HS-27A (cell line): ENCODE measurements around the gene ERICH2.
A peak's percentile ranks its signal among the peaks of the same experiment; 100 is the strongest.
"Not testable (repeated sequence)": the region's sequence is repeated elsewhere in the genome, so short reads cannot be mapped to it uniquely, and the experiment has no call there.

Experiments
- DNase-seq: peaks from one replicate; pipeline ENCODE4 v3.0.0-alpha.2; 2012; ENCODE audit warnings: low read depth, missing footprints

Gene ERICH2, protein sequence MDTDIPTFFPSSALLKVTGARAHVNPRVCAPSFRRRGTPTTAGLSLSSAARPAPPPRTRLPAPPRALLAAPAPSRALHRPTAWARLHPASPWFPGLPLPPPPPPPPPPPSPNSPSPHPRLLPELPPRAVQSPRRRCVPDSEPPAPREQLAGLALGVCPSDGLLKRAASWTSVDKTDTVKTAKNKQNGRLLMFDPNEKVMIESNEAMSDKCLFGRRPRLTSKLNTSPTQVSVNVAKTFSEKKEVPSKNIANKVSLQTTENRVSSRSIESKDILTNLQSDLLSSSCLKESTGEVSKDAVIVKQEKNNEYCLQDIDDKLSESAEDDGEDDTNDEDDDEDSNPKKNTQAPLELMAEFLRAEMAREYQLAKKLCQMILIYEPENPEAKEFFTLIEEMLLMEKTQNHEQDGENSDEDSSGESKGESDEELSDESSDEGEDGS

DNA sequence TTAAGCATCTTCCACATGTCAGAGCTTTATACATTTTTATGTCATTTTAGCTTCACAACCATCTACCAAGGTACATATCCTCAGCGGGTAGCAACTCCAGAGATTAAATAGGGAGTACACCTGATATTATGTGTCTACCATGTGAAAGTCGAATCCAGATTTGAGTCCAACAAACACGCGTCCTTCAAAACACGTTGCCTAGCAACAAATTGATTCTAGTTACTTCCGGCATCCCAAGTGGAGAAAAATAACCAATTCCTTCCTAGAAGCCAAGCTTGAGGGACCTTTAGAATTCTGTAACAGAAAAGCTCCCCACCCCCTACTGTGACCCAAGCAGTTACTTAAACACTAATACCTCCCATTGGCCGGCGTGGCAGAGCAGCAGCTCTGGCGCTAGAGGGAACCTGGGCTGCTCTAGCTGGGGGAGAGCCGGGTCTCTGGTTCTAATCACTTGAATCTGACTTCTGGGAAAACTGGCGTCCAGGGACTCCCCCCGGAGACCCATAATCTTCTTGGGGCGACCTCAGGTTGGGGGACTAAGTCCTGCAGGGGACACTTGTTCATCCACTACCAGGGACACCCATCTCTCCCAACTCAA, at the start of gene ERICH2:
Gene ERICH2, plus strand, starts transcription at position 371 of the 598 bp plus-strand sequence. CDS start 304 bp downstream, outside the sequence.
- peak; percentile 2 for DNase-seq

DNA sequence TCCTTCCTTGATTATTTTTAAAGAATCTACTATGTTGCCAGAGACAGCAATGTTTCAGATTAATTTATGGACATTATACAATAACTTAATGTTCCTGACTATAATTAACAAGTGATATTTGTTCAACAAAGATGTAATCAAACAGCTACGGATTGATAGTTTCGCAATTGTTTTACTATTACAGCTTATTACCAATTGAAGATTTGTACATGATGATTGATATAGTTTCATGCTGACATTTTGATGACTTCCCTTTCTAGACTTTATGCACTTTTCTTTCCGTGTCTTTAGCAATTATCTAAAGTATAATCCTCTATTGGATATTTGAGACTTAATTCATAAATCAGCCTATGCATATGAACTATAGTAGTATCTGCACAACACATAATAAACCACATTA, 48.5 kb upstream of the ERICH2 start:
- no peak for DNase-seq

DNA sequence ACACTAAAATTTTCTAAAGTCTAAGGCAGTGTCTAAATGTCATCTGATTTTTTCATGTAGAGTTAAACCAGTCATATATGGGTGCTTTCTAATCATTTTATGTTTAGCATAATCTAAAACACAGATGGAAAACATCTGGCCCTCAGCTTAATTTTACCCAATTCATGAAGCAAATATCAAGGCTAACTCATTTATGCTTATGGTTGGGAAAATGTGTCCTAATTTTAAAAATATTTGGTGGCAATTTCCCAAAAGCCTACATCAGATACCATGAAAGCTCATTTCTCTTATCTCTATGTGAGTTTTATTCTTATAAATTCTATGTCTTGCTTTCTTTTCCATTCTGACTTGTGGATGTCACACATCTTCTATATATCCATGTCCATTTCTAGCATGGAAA, 47.9 kb upstream of the ERICH2 start:
- DNase-seq = no peak

DNA sequence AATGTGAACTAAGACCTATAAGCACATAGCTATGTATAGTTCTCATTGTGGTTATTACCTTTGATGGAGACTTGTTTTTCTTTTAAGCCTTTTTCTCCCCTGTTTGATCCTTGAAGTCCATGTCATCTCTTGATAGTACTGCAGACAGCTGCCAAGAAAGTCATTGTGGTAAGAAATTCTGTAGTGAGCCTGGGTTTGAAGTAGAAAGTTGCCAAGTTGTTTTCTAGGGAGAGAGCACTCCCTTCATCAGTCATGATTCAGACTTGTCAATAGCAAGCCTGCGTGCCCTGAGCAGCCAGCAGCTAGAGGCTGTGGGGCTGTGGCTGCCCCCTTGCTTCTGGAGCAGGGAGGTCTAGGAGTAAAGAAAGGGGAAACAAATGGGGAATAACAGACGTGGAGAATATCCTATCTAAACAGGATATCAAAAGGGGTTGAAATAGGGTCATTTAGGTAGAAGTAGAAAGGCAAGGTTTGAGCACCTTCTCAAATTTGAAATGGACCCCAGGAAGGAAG, 46.7 kb upstream of the ERICH2 start:
- DNase-seq = no peak

DNA sequence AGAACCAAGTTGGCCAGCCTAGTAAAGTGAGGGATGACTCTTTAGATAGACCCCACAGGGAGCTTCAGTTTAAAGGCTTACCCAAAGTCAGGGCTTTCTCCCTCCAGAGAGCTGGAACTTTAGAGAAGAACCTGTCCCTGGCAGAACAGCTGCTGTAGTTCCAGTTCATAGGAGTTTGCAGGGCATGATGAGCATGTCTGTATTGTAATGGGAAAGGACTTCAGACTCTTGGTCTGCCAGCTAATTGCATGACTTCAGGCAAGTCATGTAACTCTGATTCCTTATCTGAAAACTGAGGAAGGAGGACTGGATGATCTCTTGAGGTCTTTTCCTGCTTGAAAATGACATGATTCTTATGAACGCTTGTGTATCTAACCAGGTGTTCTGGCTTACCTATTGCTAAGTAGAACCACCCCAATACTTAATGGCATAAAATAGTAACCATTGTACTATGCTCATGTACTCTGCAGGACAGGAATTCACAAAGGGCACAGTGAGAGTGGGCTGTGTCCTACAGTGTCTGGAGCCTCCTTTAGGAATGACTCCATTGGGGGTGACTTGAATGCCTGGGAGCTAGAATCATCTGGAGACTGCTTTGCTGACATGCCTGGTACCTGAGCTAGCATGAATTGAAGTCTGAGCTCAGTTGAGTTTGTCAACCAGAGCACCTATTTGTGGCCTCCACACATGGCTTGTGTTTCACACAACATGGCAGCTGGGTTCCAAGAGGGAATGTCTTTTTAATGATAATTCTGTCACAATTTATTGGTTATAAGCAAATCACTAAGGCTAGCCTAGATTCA, 36.2 kb upstream of the ERICH2 start:
- DNase-seq = no peak

DNA sequence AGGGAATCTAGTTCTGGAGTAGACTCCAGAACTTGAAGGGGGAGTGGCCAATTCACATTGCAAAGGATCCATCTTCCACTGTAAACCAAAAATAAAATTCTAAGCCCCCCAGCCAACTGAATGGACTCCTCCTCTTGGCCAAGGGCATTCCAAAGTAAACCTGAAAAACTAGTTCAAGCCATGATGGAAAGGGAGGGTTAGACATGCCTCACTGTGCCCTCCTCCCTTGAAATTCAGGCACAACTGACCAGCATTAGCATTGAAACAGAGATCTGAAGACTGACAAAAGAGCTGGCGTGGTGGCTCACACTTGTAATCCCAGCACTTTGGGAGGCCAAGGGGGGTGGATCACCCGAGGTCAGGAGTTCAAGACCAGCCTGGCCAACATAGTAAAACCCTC, 35.6 kb upstream of the ERICH2 start:
- not testable (repeated sequence) for DNase-seq

DNA sequence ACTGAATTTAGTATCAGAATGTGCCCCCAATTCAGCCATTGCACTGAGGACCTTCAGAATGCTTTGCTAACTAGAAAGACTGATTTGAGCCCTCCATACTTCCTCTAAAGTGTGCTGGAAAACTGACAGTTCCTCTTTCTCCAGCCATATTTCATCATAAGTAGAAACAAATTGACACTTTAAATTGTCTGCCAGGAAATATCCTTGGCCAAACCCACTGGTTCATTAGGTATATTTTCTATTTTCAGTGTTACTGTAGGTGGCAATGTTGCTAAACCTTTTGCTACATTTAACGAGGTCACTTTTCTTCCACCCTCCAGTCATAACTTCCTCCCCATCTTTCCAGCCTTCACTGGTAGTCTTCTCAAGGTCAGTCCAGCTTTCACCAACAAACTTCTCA, 33.5 kb upstream of the ERICH2 start:
- no peak for DNase-seq

DNA sequence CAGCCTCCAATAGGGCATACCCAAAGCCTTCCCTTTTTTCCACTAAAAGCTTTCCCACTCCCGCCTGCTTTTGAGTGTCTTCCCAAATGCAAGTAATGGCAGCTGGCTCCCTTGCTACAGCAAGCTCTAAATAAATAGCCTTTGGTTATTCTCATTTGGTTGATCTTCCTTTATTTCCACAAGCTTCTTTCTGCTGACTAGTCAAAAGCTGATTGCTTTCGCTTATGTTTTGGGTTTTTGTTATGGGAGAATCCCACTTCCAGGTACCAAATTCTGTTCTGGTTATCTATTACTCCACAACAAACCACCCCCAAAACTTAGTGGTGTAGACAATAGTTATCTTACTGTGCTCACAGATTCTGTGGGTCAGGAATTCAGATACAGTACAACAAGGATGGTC, 32.8 kb upstream of the ERICH2 start:
- no peak for DNase-seq

DNA sequence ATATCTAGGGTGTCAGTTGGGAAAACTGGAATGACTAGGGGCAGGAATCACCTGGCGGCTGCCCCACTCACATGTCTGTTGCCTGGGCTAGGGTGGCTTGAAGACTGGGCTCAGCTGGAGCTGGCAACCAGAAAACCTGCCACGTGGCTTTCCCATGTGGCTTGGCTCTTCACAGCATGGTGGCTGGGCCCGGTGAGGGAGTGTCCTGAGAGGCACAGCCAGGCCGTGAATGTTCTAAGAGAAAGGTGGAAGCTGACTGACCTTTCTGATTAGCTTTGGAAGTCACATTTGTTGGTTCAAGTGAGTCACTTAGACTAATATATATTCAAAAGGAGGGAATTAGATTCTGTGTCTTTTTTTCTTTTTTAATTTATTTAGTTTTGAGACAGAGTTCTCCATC, 32.4 kb upstream of the ERICH2 start:
- DNase-seq = no peak

DNA sequence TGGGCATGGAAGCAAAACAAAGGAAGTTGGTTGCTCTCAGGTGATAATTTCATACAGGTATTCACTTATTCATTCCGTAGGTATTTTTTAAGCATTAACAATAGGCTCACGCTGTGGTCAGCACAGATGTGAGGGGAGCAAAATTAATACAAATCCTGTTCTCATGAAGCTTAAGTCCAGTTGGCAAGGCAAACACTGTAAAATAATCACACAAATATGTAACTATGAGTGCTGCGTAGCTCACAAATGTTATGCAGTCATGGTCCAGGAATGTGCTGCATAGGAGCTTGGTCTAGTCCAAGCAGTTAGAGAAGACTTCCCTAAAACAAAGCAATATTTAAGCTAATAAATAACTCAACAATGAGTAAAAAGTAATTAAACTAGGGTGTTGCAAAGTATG, 31.1 kb upstream of the ERICH2 start:
- peak; percentile 65 for DNase-seq

DNA sequence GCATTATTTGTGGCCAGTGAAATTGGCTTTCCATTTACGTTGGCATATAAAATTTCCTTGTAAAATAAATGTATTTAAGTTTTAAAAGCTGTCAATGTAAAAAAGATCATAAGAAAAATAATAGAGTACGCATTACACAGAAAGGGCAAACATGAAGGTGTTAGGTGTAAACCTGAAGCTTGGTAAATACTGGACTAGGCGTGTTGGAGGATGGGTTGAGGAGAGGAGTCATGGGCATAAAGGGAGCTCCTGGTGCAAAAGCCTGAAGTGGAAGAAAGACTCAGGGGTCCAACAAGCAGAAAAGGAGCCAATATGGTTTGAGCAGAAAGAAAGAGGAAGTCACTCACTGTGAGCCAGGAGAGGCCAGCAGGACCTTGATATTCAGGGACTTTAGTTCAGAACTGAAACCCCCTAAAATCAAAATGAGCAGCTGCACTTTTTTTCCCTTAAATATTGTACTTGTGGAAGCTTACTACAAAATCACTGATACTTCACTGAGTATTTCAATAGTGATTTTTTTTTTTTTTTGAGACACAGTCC, 30.6 kb upstream of the ERICH2 start:
- no peak for DNase-seq

DNA sequence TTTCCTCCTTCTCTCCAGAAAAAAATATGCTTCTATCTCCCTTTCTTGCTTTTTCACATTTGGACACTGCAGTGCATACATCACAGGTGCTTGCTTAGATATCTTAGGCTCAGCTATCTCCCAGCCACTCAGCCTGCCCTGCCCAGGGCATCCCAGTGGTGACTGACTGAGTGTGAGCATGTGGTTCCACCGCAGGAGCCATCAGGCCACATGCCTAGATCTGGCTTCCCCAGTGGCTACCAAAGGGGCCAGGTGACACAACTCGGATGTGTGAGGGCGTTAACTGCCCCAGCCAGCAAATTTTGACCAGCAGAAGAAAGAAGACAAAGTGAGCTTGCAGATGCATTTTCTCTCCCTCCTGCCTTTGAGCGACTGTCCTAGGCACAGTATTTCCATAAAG, 29.5 kb upstream of the ERICH2 start:
- no peak for DNase-seq

DNA sequence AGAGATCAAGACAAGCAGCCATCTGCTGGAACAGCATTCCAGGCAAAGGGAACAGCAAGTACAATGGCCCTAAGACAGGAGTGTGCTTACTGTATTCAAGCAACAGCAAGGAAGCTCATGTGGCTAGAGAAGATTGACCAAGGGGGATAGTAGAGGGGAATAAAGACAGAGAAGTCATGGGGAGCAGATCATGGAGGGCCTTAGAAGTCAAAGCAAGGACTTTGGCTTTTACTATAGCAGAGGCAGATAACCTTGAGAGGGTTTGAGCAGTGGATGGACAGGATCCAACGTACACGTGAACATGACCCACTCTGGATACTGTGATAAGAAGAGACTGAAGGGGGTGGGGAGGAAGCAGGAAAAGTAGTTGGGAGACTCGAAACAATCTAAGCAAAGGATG, 28.2 kb upstream of the ERICH2 start:
- DNase-seq = no peak

DNA sequence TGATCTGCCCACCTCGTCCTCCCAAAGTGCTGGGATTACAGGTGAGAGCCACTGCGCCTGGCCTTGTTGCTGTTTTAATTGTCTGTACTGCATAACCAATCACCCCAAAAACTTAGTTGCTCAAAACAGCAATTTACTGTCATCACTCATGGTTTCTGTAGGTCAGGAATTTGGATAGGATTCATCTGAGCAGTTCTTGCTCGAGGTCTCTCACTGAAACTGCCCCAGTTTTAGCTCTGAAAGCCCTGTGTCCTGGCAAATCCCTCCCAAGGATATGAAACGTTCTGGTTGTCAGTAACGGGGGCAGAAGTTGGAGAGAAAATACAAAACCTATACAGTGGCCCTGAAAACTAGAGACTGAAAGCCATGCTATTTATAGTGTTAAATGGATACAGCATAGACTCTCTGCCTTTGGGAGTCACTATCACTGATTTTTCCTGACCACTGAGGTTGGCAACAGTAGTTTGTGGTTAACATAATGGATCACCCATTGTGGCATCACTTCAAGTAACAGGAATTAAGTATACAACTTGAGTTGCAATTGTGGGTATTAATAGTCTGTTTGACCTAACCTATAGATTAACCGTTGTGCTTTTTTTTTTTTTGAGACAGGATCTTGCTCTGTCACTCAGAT, 27.2 kb upstream of the ERICH2 start:
- no peak for DNase-seq

DNA sequence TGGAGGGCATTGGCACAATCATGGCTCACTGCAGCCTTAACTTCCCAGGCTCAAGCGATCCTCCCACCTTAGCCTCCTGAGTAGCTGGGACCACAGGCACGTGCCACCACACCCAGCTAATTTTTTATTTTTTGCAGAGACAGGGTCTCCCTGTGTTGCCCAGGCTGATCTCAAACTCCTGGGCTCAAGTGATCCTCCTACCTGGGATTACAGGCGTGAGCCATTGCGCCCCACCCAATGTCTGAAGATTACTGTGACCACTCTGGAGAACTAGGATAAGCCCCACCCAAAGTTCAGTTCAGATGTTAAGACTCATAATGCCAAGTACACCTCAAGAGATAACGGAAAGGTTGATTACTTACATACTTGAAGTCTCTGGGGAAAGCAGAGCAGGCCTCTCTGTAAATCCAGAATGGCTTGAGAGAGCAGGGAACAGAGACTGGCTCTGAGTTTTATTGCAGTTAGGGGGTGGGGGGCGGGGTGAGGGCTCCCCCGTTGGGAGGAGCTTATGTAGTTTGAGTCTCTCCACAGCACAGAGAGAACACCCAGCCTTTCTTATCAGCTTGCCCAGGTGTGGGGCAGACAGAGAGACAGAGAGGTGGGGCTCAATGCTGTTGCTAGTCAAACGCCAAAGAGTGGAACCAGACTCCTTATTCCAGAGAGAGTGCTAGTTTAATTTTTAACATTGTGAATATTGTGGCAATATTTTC, 26.5 kb upstream of the ERICH2 start:
- DNase-seq = no peak

DNA sequence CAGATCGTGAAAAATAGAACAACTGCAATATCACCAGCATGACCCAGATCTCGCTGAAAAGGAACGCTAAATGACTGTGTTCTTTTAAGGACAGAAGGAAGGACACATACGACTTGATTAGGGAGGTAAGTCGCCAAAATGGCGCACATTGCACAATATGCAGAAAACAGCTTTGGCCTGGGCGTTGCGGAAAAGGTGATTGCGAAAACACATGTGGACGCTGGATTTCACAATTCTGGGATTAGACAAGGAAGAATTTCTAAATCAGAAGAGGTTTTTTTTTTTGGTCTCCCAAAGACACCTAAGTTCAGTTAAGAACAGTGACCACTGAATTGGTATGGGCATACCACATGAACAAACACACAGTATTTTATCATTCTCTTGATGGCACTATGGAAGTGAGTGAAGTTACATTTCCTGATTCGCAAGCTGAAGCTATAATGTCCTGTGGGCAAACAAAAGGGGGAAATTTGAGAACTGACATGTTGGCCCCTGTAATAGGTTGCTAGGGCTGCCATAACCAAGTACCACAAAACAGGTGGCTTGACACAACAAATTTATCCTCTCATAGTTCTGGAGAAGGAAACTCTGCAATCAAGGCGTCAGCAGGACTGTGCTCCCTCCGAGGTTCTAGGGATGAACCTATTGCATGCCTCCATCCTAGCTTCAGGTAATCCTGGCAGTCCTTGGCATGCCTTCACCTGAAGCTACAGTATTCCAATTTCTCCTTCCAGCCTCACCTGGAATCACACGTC, 25.8 kb upstream of the ERICH2 start:
- no peak for DNase-seq

DNA sequence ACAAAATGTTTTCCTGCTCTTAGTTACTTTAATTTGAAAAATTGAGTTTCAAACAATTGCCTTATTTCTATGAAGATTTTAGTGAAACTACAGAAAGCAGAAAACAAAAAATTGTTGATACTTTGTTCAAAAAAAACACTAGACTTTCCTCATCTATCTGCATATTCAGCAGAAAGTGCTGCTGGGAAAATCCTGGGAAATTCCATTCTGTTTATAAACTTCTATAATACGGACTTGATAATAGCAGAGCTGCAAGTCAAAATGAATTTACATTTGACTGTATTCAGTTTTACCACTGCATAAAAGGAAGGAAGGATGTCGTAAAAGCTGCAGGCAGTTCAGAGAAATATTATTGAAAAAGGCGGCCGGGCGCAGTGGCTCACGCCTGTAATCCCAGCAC, 24.9 kb upstream of the ERICH2 start:
- DNase-seq = no peak

DNA sequence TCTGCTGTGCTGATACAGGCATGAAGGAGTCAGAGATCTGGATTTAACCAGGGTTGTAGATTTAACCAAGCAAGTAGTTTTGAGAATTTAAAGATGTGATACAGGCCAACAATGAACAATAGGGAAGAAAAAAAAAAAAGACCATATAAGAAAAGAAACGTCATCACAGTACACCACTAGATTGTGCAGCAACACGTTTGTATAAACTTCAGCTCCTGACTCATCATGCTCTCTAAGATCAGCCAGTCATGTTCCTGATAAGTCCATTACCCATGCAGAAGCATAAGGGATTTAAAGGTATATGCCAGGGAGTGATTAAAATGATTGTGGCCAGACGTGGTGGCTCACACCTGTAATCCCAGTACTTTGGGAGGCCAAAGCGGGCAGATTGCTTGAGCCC, 22.3 kb upstream of the ERICH2 start:
- DNase-seq = no peak

DNA sequence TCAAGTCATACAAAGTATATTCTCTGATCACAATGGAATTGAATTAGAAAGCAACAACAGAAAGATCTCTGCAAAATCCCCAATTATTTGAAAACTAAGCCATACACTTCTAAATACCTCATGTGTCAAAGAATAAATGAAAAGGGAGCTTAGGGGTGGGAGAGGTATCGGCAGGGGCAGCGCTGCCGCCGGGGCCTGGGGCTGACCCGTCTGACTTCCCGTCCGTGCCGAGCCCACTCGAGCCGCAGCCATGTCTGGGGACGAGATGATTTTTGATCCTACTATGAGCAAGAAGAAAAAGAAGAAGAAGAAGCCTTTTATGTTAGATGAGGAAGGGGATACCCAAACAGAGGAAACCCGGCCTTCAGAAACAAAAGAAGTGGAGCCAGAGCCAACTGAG, 18.6 kb upstream of the ERICH2 start:
- DNase-seq = not testable (repeated sequence)

DNA sequence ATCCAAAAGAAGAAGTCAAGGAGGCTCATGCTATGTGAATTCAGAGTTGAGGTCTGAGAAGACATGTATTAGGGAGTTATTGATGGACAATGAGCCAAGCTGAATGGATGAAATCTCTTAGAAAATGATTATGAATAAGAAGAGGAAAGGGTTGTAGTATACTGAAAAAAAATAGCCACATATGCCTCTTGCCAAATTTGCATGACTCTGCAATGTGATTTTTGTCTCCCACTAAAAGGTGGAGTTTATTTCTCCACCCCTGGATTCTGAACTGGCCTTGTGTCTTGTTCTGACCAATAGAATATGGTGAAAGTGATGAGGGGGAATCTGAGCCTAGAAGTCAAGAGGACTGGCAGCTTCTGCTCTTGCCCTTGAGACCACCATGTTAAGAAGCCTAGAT, 8.6 kb upstream of the ERICH2 start:
- DNase-seq = no peak

DNA sequence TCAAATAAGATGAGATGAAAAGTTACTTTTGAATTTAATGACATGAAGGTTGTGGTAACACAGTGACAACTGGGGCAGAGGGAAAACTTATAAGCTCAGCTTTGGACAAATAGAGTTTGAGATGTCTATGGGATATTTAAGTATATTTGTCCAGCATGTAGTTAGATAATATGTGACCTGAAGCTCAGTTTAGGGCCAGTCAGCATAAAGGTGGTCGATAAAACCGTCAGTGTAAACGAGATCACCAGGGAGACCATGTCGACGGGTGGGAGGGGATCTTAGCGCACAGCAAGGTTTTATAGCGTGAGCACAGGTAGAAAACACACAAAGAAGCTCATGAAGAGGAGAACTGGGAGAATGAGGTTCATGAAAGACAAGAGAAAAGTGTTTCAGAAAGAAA, 7.4 kb upstream of the ERICH2 start:
- DNase-seq = no peak
